Embryonic facial prominence (tissue), 1 donor: Measurements from ENCODE around the gene CATSPER4.
A peak's percentile ranks its signal among the peaks of the same experiment; 100 is the strongest.
"Not testable (repeated sequence)": the region's sequence is repeated elsewhere in the genome, so short reads cannot be mapped to it uniquely, and the experiment has no call there.

ENCODE experiments used
- DNase-seq: peaks from one replicate; pipeline ENCODE4 v3.0.0-alpha.2; 2016; ENCODE audit errors: extremely low spot score

Gene CATSPER4

GRCh38 chr1:26195805-26196204, 5.4 kb downstream of the CATSPER4 start:
- DNase-seq = no peak

- no peak for DNase-seq
Measured at GRCh38 chr1:26197301-26197700, 6.9 kb downstream of the CATSPER4 start.

- no peak for DNase-seq
Measured at GRCh38 chr1:26197813-26198212, 7.4 kb downstream of the CATSPER4 start.

GRCh38 chr1:26200413-26200812, 10.0 kb downstream of the CATSPER4 start:
- DNase-seq = no peak

GRCh38 chr1:26203642-26204318, 13.4 kb downstream of the CATSPER4 start:
- DNase-seq = no peak

- no peak for DNase-seq
Measured at GRCh38 chr1:26210147-26210870, 19.9 kb downstream of the CATSPER4 start.

- no peak for DNase-seq
Measured at GRCh38 chr1:26212726-26213125, 22.3 kb downstream of the CATSPER4 start.

GRCh38 chr1:26213335-26213905, 23.0 kb downstream of the CATSPER4 start:
- DNase-seq = no peak

- DNase-seq = no peak
Measured at GRCh38 chr1:26215246-26215645, 24.8 kb downstream of the CATSPER4 start.

- DNase-seq = no peak
Measured at GRCh38 chr1:26218906-26219494, 28.6 kb downstream of the CATSPER4 start.

- DNase-seq = no peak
Measured at GRCh38 chr1:26220199-26220912, 30.0 kb downstream of the CATSPER4 start.

- no peak for DNase-seq
Measured at GRCh38 chr1:26221094-26221493, 30.7 kb downstream of the CATSPER4 start.

- no peak for DNase-seq
Measured at GRCh38 chr1:26224606-26225005, 34.2 kb downstream of the CATSPER4 start.

GRCh38 chr1:26225033-26225831, 34.8 kb downstream of the CATSPER4 start:
- no peak for DNase-seq

- not testable (repeated sequence) for DNase-seq
Measured at GRCh38 chr1:26230682-26231081, 40.3 kb downstream of the CATSPER4 start.

- DNase-seq = peak; percentile 97
Measured at GRCh38 chr1:26233903-26234643, 43.7 kb downstream of the CATSPER4 start, which contains the start of gene CEP85. Gene CEP85, plus strand, starts transcription at chr1:26234200. Its CDS starts 5,584 bp downstream, at chr1:26239784.

- no peak for DNase-seq
Measured at GRCh38 chr1:26234644-26235370, 44.4 kb downstream of the CATSPER4 start.

GRCh38 chr1:26237230-26237966, 47.0 kb downstream of the CATSPER4 start:
- no peak for DNase-seq

- DNase-seq = no peak
Measured at GRCh38 chr1:26239936-26240335, 49.5 kb downstream of the CATSPER4 start.
